ENCODE results near the gene MATN1. TPM values are rescaled to one million over a fixed set of nuclear protein-coding genes. Genes with fewer than 3 reads are reported as not detected.

The MATN1 gene
- total RNA-seq, 2 donors from 2014 or later = 1.5 TPM; not detected in 1

GRCh38 chr1:30737357-30738039 lies 14.1 kb upstream of the MATN1 start:
- Histone ChIP-seq H3K27me3 (replicated peaks; ENCODE audit: insufficient read depth) (no peaks in the 10 kb centered on the region), H3K27ac (no peak overlapping the region), H3K4me3 (no peak overlapping the region), H3K36me3 (peaks cover 2% of the 10 kb centered on the region), H3K4me1 (ENCODE audit: control insufficient read depth in 1 of 2, low read depth in 2 of 2) (no peaks in the 10 kb centered on the region), H3K9me3 (no peaks in the 10 kb centered on the region)
- DNase-seq (ENCODE audit: low spot score) (no peak), ATAC-seq (ENCODE audit: insufficient number of reproducible peaks, low FRiP score, low read depth) (no peak)
- TF ChIP-seq CTCF (IDR thresholded peaks at IDR 0.05) = no peak

- no peaks in the 10 kb centered on the region for H3K9me3 ChIP-seq
- H3K27ac ChIP-seq = no peak overlapping the region
- no peak for TF ChIP-seq CTCF (IDR thresholded peaks at IDR 0.05)
- H3K36me3 ChIP-seq = peaks cover 2% of the 10 kb centered on the region
- DNase-seq (ENCODE audit: low spot score) (no peak), ATAC-seq (ENCODE audit: insufficient number of reproducible peaks, low FRiP score, low read depth) (no peak)
- H3K27me3 ChIP-seq (replicated peaks; ENCODE audit: insufficient read depth) = no peaks in the 10 kb centered on the region
- H3K4me3 ChIP-seq = no peak overlapping the region
- no peaks in the 10 kb centered on the region for H3K4me1 ChIP-seq (ENCODE audit: control insufficient read depth in 1 of 2, low read depth in 2 of 2)
Observed at GRCh38 chr1:30735668-30736498, 12.5 kb upstream of the MATN1 start.

- Histone ChIP-seq H3K4me3 (no peak overlapping the region), H3K9me3 (no peaks in the 10 kb centered on the region), H3K36me3 (peaks cover 2% of the 10 kb centered on the region), H3K27ac (no peak overlapping the region), H3K4me1 (ENCODE audit: control insufficient read depth in 1 of 2, low read depth in 2 of 2) (no peaks in the 10 kb centered on the region), H3K27me3 (replicated peaks; ENCODE audit: insufficient read depth) (no peaks in the 10 kb centered on the region)
- no peak for TF ChIP-seq CTCF (IDR thresholded peaks at IDR 0.05)
- ATAC-seq (ENCODE audit: insufficient number of reproducible peaks, low FRiP score, low read depth) = no peak
- DNase-seq (ENCODE audit: low spot score) = no peak
Observed at GRCh38 chr1:30735124-30735523, 11.7 kb upstream of the MATN1 start.

GRCh38 chr1:30734580-30734979 lies 11.2 kb upstream of the MATN1 start:
- peaks cover 2% of the 10 kb centered on the region for H3K36me3 ChIP-seq
- no peak overlapping the region for H3K27ac ChIP-seq
- no peak for TF ChIP-seq CTCF (IDR thresholded peaks at IDR 0.05)
- ATAC-seq (ENCODE audit: insufficient number of reproducible peaks, low FRiP score, low read depth) (no peak), DNase-seq (ENCODE audit: low spot score) (no peak)
- H3K4me1 ChIP-seq (ENCODE audit: control insufficient read depth in 1 of 2, low read depth in 2 of 2) = no peaks in the 10 kb centered on the region
- H3K9me3 ChIP-seq = no peaks in the 10 kb centered on the region
- H3K4me3 ChIP-seq = no peak overlapping the region
- no peaks in the 10 kb centered on the region for H3K27me3 ChIP-seq (replicated peaks; ENCODE audit: insufficient read depth)

GRCh38 chr1:30734106-30734505 lies 10.7 kb upstream of the MATN1 start:
- Histone ChIP-seq H3K9me3 (no peaks in the 10 kb centered on the region), H3K27me3 (replicated peaks; ENCODE audit: insufficient read depth) (no peaks in the 10 kb centered on the region), H3K27ac (no peak overlapping the region), H3K36me3 (peaks cover 2% of the 10 kb centered on the region), H3K4me1 (ENCODE audit: control insufficient read depth in 1 of 2, low read depth in 2 of 2) (no peaks in the 10 kb centered on the region), H3K4me3 (no peak overlapping the region)
- no peak for TF ChIP-seq CTCF (IDR thresholded peaks at IDR 0.05)
- DNase-seq (ENCODE audit: low spot score) (no peak), ATAC-seq (ENCODE audit: insufficient number of reproducible peaks, low FRiP score, low read depth) (no peak)
